A673 (cell line): ENCODE data around the gene LAMP5. TPM values are rescaled to one million over a fixed set of nuclear protein-coding genes. Genes with fewer than 3 reads are reported as not detected.

Source experiments
- BruUV-seq: library from RNA; stranded (reverse); fragments of 400-500 nt; replicated peaks from 2 replicates; lab custom pipeline; 2021; lab: Mats Ljungman, UMichigan
- CTCF ChIA-PET: fragments of 300-600 bp; sonication (Branson Sonifier 250); formaldehyde crosslinking; loops from one replicate; lab custom pipeline; 2022; ENCODE audit warnings: antibody characterized with exemption; lab: Charles Lee
- POLR2A ChIA-PET: fragments of 300-600 bp; sonication (Branson Sonifier 250); formaldehyde crosslinking; loops from one replicate; lab custom pipeline; 2022; ENCODE audit warnings: antibody characterized with exemption; ENCODE audit not compliant: low non-redundant PET; lab: Charles Lee
- DNase-seq: peaks from one replicate; pipeline ENCODE4 v3.0.0-alpha.2; 2015; ENCODE audit warnings: low spot score
- H3K27ac ChIP-seq: fragments of 200-600 bp; sonication (generic); 2 replicates; pipeline ENCODE4 v1.5.1; 2016; ENCODE audit warnings: mixed run types, low read depth, mild to moderate bottlenecking, mixed read lengths, antibody characterized with exemption, low read length; ENCODE audit not compliant: poor library complexity, severe bottlenecking
- H3K27me3 ChIP-seq: fragments of 200-600 bp; sonication (generic); replicated peaks from 2 replicates; pipeline ENCODE4 v1.6.1; 2017; ENCODE audit warnings: mixed run types, low read depth, mild to moderate bottlenecking, mixed read lengths, antibody characterized with exemption, low read length; ENCODE audit not compliant: insufficient read depth, poor library complexity
- H3K36me3 ChIP-seq: fragments of 200-600 bp; sonication (generic); 2 replicates; pipeline ENCODE4 v1.6.1; 2016; ENCODE audit warnings: mixed run types, mild to moderate bottlenecking, mixed read lengths, antibody characterized with exemption, low read length; ENCODE audit not compliant: insufficient read depth, poor library complexity, severe bottlenecking
- H3K4me1 ChIP-seq: fragments of 200-600 bp; sonication (generic); 2 replicates; pipeline ENCODE4 v1.6.1; 2017; ENCODE audit warnings: mixed run types, mild to moderate bottlenecking, mixed read lengths, antibody characterized with exemption, low read length; ENCODE audit not compliant: insufficient read depth, poor library complexity, severe bottlenecking
- H3K4me3 ChIP-seq: fragments of 200-600 bp; sonication (generic); 2 replicates; pipeline ENCODE4 v1.5.1; 2016; ENCODE audit warnings: low read depth, mixed run types, mild to moderate bottlenecking, mixed read lengths, low read length; ENCODE audit not compliant: poor library complexity, severe bottlenecking
- H3K9me3 ChIP-seq: fragments of 200-600 bp; sonication (generic); 2 replicates; pipeline ENCODE4 v1.6.1; 2016; ENCODE audit warnings: mixed run types, low read depth, mild to moderate bottlenecking, mixed read lengths, antibody characterized with exemption, low read length; ENCODE audit not compliant: poor library complexity, severe bottlenecking
- CTCF ChIP-seq: fragments of 300-800, 200-600 bp; sonication (generic); conservative IDR thresholded peaks from 2 replicates; pipeline ENCODE4 v1.5.1; 2017; ENCODE audit warnings: low read depth, mild to moderate bottlenecking, antibody characterized with exemption, low read length, moderate library complexity, mixed read lengths
- EZH2 ChIP-seq: fragments of 200-600 bp; sonication (generic); IDR thresholded peaks from 2 replicates; pipeline ENCODE4 v1.6.1; 2017; ENCODE audit warnings: borderline replicate concordance, low read depth, mild to moderate bottlenecking, mixed read lengths, antibody characterized with exemption, low read length; ENCODE audit not compliant: poor library complexity, severe bottlenecking
- intact Hi-C: fragments of 100-400 bp; cut with micrococcal nuclease; formaldehyde crosslinking; loops from one replicate; pipeline ENCODE4 v1.10.0; 2022; ENCODE audit not compliant: unreplicated experiment
- total RNA-seq: library from RNA; stranded (reverse); gene quantifications from 2 replicates; pipeline ENCODE4 v1.2.3, GENCODE V29; 2021

LAMP5 gene
- total RNA-seq, 1 experiment from 2014 or later: not detected

GRCh38 chr20:9573335-9574151 lies 59.2 kb downstream of the LAMP5 start:
- ChIA-PET CTCF (no interaction called here), POLR2A (interaction anchor here (0.6 kb wide), 1 partner anchor 155 kb away, joined by 4 read pairs; no protein-coding TSS in a partner anchor)
- Histone ChIP-seq H3K9me3 (no peaks in the 10 kb centered on the region), H3K27me3 (no peaks in the 10 kb centered on the region), H3K4me3 (no peak overlapping the region), H3K27ac (no peak overlapping the region), H3K36me3 (no peaks in the 10 kb centered on the region), H3K4me1 (no peaks in the 10 kb centered on the region)
- no peak for TF ChIP-seq EZH2
- no peak for TF ChIP-seq CTCF
- no peak for DNase-seq
- intact Hi-C loops: no loop called here
- BruUV-seq: no TSS peak

GRCh38 chr20:9574181-9574580 lies 59.8 kb downstream of the LAMP5 start:
- intact Hi-C loops: no loop called here
- Histone ChIP-seq H3K27ac (no peak overlapping the region), H3K9me3 (no peaks in the 10 kb centered on the region), H3K36me3 (no peaks in the 10 kb centered on the region), H3K27me3 (no peaks in the 10 kb centered on the region), H3K4me1 (no peaks in the 10 kb centered on the region), H3K4me3 (no peak overlapping the region)
- POLR2A ChIA-PET: no interaction called here
- BruUV-seq: no TSS peak
- TF ChIP-seq EZH2 (no peak), CTCF (no peak)
- DNase-seq: no peak
- CTCF ChIA-PET: no interaction called here

- Histone ChIP-seq H3K4me1 (no peaks in the 10 kb centered on the region), H3K9me3 (no peaks in the 10 kb centered on the region), H3K27me3 (no peaks in the 10 kb centered on the region), H3K4me3 (no peak overlapping the region), H3K27ac (no peak overlapping the region), H3K36me3 (no peaks in the 10 kb centered on the region)
- POLR2A ChIA-PET: no interaction called here
- no peak for DNase-seq
- CTCF ChIA-PET: no interaction called here
- no TSS peak for BruUV-seq
- TF ChIP-seq EZH2 (no peak), CTCF (no peak)
- intact Hi-C loops: no loop called here
These were observed 60.4 kb downstream of the LAMP5 start for GRCh38 chr20:9574776-9575175.
